HG03175 (cell line): ENCODE measurements around the gene CIDEC.
A peak's percentile ranks its signal among the peaks of the same experiment; 100 is the strongest.
"Not testable (repeated sequence)": the region's sequence is repeated elsewhere in the genome, so short reads cannot be mapped to it uniquely, and the experiment has no call there.

ENCODE experiments used
- ATAC-seq: cut with Tn5 transposase; IDR thresholded peaks from one replicate; pipeline ENCODE4 v1.9.1; 2021; ENCODE audit warnings: mild to moderate bottlenecking, moderate library complexity; ENCODE audit not compliant: unreplicated experiment

Gene CIDEC

DNA sequence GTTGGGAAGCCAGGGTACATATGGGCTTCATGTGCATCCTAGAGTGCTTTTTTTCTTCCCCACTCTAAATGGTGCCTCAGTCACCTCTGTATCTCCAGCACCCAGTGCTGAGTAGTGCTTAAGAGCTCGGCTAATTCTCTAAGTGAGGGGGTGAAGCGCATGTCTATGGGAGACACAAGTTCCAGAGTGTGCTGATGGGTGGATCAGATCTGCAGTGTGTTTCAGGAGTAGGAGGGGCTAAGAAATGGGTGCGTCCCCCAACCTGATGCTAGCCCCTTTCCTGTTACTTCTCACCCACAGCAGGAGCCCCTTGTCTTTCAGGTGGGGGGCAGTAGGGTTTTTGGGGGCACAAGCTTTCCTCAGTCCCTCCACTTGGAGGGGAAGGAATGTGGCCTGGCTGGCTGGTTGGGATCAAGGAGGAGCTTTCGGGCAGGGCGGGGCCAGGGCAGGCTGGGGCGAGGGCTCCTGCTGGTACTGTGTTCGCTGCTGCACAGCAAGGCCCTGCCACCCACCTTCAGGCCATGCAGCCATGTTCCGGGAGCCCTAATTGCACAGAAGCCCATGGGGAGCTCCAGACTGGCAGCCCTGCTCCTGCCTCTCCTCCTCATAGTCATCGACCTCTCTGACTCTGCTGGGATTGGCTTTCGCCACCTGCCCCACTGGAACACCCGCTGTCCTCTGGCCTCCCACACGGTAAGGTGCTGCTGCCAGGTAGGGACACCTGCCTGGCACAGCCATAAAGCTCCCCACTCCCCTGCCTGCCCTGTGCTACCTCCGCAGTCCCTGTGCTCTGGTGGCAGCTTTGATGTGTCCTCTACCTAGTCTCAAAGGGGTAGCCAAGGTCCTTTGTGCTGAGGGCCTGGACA is 22.6 kb upstream of the CIDEC start, which contains the start of gene IL17RE:
TSS of gene IL17RE (plus strand) at position 477 of the 866 bp plus-strand sequence. CDS start at position 562, 85 bp downstream.
- ATAC-seq: no peak

DNA sequence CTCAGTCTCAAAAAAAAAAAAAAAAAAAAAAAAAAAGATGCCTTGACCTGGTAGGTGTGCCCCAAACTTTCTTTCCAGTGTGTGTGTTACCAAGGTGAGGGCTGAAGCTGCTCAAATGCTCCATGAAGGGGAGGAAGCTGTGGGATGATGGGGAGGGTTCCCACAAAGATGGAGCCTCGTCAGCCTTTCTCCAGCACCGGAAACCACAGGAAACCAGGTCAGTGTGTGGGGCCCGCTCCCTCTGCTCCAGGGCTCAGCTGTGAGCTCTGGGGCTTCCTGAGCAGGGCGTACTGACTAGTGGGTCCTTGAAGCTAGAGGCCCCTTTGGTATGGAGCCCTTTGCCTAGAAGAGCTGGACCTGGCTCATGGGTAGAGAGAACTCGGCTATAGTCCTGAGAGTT is 21.9 kb upstream of the CIDEC start:
- no peak for ATAC-seq

DNA sequence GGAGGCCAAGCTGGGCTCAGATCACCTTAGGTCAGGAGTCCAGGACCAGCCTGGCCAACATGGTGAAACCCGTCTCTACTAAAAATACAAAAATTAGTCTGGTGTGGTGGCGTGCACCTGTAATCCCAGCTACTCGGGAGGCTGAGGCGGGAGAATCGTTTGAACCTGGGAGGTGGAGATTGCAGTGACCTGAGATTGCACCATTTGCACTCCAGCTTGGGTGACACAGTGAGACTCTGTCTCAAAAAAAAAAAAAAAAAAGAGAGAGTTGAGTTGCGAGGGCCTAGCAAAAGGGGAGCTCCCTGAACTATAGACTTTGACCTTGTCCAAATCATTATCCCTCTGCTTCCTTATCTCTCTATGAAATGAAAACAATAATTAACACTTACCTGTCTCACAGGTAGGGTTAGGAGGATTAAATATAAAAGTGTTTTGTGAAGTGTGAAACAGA is 20.9 kb upstream of the CIDEC start:
- not testable (repeated sequence) for ATAC-seq

DNA sequence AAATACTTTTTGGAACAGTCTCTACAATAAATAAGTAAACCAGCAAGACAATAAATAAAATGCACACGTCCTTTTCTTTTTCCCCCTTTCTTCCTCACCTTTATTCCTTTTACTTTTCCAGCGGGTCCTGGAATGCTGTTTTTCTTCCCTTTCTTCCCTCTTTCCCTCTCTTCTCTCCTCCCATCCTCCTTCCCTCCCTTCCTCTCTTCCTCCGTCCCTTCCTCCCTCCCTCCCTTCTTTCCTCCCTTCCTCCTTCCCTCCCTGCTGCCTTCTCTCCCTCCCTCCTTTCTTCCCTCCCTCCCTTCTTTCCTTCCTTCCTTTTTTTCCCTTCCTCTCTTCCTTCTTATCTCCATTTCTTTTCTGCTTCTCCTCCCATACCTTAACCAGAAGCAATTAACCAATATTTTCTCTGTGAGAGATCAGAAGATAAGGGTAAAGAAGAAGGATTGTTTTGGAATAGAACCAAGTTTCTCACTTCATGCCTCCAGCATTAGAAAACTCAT is 19.3 kb upstream of the CIDEC start:
- no peak for ATAC-seq

DNA sequence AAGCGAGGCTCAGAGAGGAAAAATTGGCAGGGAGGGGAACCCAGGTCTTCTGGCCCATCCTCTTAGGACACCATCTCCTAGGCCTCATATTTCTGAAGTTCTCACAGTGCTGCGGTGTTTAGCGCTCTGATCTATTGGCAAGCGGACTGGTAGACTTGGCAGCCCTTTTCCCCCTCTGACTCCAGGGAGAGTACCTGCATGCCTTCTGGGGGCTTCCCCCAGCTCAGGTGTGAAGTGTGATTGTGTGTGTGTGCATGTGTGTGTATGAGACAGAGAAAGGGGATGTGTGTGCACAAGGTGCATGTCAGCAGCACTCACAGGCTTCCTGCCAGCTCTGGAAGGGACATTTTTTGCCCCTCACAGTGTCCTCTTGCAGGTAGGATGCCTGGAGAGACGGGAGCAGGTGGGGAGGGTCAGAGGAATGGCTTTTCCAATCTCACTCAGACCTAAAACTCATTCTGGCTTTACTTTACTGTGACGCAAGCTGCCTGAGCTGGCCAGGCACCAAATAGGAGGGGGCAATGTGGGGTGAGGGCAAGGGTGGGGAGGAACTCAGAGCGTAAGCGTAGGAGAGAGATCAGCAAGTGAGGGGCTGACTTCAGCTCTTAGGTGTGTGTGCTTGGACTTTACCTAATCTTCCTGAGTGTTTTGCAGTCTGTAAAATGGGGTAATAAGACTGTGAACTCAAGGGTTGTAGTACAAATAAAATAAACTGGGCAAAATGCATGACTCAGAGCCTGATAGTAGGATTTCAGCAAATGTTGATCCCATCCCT is 18.6 kb upstream of the CIDEC start:
- ATAC-seq: no peak

DNA sequence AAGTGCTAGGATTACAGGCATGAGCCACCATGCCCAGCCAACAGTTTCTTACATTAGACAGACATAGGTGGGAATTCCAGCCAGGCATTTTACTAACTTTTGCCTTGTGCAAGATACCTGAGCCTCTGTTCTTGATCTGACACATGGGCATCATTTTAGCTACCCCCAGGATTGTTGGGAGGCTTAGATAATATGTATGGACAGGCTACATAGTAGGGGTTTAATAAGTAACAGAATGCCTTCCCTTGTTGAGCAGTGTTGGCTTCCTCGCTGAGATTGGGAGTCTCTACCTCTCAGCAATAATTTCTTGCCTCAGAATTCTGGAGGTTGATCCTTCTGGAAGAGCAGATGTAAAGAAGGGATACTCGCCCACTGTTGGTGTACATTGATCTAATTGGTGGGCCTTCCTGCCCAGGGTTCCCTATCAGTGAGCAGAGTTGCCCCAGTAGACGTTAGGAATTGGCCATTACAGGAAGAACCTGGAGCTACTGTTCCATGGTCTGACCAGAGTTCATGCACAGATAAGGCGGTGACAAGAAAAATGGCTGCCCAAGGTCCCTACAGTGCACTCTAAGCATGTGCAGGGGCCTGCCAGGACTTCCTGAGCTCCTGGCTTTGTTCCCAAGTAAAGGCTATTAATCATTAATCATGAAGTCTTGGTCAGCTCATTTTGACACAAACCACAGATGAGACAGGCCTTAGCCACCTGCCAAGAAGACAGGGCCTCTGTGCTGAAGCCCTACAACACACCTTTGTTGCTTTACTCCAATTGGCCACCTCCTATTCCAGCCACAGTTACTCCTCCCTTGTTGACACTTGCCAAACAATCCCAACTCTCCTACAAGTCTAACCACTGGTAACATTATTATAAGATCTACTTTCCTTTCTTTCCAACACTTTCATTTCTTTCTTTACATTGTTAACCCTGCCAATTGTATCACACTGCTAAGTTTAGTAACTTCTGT is 17.6 kb upstream of the CIDEC start:
- peak; percentile 68 for ATAC-seq

DNA sequence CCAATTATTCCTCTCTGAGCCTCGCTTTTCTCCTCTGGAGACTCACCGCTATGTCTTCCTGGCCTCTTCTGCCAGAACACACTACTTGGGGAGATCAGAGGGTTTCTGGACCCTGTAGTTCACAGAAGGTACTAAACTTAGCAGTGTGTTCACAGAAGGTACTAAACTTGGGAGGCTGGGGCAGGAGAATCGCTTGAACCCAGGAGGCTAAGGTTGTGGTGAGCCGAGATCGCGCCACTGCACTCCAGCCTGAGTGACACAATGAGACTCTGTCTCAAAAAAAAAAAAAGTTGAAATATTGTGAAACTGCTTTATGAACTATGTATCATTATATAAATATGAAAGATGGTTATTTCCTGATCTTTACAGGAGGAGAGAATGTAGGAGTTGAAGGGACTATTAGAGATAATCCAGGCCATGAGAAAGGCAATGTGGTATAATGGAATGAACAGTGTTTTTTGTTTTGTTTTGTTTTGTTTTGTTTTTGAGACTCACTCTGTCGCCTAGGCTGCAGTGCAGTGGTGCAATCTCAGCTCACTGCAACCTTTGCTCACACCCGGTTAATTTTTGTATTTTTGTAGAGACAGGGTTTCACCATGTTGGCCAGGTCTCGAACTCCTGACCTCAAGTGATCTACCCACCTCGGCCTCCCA is 16.8 kb upstream of the CIDEC start:
- not testable (repeated sequence) for ATAC-seq

DNA sequence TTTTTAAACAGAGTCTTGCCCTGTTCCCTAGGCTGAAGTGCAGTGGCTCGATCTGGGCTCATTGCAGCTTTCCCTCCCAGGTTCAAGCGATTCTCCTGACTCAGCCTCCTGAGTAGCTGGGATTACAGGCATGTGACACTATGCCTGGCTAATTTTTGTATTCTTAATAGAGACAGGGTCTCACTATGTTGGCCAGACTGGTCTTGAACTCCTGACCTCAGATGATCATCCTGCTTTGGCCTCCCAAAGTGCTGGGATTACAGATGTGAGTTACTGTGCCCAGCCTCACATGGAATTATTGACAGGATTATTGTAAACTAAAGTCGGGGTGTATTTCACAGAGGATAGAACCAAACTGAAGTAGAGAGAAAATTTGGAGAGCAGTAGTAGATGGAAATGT is 15.7 kb upstream of the CIDEC start:
- ATAC-seq: not testable (repeated sequence)

DNA sequence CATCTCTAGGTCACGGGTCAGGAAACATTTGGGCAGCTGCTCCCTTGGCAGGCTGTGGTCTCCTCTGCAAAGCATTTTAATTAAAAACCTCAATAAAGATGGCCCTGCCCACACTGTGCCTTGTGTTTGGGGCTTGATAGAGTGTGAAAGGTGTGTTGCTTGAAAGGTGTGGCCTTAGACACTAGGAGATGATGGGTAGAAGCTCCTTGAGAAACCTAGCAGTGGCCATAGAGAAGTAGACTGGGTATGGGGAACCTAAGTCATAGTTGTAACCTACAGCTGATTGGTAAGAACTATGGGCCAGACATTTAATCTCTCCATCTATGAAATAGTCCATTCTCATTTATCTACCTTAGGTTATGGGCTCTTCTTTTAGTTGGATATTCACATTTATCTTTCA is 13.7 kb upstream of the CIDEC start:
- no peak for ATAC-seq

DNA sequence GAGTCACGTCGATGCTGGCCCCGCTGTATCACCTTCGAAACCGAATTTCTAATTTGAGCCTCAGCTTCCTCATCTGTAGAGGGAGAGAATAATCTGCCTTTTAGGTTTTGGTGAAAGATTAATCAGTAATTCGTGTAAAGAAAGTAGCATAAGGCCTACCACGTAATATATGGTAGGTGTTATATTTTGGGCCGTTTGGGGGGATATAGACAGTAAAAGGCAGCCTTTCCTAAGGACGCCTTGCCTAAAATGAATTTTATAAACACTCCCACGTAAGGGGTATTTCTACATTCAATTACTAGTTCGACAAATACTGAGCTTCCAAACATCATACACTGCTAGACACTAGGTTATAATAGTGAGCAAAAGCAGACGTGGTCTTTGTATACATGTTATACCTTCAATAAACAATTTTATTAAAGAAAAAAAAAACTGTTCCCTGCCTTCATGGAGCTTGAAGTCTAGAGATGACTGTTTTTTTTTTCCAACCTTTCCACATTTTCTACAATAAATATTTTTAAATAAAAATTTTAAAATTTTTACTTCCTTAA is 11.1 kb upstream of the CIDEC start:
- no peak for ATAC-seq

DNA sequence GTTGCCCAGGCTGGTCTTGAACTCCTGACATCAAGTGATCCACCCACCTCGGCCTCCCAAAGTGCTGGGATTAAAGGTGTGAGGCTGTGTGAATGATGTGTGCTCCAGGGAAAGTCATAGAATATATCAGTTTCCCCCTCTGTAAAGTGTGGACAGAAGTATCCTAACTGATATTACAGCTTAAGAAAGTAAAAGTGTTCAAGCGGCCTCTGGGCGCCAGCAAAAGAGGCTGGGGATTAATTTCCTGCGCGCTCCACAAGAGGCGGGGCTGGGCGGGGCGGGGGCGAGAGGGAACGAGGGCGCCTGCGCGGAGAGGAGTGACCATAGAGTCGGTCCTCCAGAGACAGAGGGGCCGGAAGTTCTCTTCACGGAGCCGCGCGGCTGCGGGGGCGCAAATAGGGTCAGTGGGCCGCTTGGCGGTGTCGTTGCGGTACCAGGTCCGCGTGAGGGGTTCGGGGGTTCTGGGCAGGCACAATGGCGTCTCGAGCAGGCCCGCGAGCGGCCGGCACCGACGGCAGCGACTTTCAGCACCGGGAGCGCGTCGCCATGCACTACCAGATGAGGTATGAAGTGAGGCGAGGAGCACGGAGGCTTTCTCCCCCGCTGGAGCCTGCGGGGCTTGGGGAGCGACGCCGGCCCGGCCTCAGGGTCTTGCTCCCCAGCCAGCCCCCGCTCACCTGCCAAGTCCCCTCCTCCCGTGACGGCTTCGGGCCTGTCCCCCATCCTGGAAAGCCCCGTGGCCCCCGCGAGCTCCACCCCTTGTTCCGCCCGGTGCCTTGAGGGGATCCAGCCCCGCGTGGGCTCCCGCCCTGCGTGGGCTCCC is 10.4 kb upstream of the CIDEC start, which contains the start of gene JAGN1:
TSS of gene JAGN1 (plus strand) at position 362 of the 823 bp plus-strand sequence. CDS start at position 475, 113 bp downstream.
- ATAC-seq: peak; percentile 81

DNA sequence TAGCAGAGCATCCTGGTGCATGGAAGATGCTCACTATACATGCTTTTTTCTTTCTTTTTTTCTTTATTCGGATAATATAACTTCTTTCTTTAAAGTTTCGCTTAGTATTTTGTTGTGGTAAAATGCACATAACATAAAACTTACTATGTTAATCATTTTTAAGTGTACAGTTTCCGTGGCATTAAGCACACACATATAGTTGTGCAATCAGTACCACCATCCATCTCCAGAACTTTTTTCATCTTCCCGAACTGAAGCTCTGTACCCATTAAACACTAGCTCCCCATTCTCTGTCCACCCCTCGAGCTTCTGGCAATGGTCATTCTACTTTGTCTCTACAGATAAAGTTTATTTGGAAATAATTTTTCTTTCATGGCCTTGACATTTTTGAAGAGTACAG is 9.4 kb upstream of the CIDEC start:
- ATAC-seq: no peak

DNA sequence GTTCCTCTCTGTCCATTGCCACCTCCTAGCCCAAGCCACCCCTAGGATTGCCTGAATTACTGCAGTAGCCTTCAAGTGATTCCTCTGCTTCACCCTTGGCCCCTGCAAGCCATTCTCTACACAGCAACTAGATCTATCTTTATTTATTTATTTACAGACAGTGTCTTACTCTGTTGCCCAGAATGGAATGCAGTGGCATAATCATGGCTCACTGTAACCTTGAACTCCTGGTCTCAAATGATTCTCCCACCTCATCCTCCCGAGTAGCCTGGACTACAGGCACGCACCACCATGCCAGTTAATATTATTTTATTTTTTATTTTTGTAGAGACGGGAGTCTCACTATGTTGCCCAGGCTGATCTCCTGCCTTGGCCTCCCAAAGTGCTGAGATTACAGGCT is 8.5 kb upstream of the CIDEC start:
- no peak for ATAC-seq

DNA sequence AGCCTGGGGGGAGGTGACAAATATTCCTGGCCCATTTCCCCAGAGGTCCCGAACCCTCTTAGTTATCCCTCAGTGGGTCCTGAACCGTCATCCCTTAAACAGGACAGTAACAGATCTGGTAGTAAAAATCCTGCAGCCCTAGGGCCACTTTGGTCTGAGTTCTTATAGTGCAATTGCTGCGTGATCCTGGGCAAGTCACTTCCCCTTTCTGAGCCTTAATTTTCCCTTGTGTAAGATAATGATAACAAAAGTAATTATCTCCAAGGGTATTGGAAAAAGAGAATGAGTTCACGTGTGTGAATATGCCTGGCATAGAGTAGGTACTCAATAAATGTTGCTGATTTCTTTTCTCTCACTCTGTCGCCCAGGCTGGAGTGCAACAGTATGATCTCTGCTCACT is 7.4 kb upstream of the CIDEC start:
- ATAC-seq: no peak

DNA sequence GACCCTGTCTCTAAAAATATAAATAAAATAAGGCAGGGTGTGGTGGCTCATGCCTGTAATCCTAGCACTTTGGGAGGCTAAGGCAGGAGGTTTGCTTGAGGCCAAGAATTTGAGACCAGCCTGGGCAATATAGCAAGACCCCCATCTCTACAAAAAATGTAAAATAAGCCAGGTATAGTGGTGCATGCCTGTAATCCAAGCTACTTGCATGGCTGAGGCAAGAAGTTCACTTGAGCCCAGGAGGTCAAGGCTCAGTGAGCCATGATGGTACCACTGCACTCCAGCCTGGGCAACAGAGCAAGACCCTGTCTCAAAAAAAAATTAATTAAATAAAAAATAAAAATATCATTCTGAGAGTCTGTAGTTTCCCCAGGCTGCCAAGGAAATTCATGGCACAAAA is 6.3 kb upstream of the CIDEC start:
- ATAC-seq: no peak

DNA sequence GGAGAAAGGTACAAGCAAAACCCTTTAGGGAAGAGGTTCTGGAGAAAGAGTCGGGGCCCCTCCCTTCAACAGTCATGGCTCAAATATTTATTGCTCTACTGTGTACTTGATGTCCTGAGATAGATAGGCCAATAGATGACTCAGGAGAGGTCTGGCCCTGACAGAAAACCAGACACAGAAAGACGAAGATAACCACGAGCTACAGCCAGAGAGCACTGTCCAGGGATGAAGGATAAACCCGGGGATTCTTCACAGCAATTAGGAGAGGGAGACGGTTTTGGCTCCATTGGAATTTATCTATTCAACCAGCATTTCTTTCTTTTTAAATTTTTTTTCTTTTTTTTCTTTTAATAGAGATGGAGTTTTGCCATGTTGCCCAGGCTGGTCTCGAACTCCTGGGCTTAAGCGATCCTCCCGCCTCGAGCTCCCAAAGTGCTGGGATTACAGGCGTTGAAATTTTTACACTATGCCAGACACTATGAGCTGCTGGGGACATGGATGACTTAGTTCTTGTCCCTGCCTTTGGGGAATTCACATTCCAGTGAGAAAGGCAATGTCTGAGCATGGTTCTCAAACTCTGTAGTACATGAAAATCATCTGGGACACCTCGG is 4.6 kb upstream of the CIDEC start:
- ATAC-seq: no peak

DNA sequence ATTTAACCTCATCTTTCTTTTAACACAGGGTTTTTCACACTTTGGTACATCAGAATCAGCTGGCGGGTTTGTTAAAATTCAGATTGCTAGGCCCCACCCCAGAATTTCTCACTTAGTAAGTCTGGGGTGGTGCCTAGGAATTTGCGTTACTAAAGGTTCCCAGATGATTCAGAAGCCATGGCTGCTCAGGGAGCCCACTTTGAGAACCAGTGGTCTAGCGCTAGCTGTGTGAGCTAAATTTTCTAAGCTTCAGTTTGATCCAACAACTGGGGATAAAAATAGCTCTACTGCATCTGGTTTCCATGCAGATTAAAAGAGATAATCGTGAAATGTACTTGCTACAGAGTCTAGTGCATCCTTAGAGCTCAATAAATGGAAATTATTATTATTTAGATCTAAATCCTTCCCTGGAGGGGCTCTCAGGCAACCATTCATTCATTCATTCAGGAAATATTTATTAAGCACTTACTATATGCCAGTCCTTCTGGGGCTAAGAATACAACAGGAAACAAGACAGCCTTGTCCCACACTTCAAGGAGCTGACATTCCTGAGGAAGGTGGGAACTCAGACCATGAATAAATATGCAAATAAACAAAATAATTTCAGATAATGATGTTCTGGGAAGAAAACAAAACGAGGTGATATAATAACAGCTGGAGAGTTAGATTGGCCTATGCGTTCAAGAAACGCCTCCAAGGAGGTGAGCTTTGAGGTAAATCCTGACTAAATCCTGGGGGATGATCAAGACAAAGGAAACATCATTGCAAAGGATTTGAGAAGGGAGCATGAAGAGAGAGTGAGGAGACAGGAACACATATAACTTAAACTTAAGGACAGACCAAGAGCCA is 3.9 kb upstream of the CIDEC start:
- no peak for ATAC-seq
